Measurements from ENCODE around the gene MT1A. TPM values are rescaled to one million over a fixed set of nuclear protein-coding genes. Genes with fewer than 3 reads are reported as not detected.

Gene MT1A
- total and polyA plus RNA-seq, 12 donors: 0.71 to 102 (median 3.0) TPM; not detected in 2

- Histone ChIP-seq H3K27me3 (peaks cover 11 to 45% (median 34%) of the 10 kb centered on the region in 7 donors), H3K4me3 (no peak overlapping the region), H3K36me3 (no peaks in the 10 kb centered on the region), H3K4me1 (peaks cover 3 to 11% (median 8%) of the 10 kb centered on the region in 9 donors), H3K27ac (no peak overlapping the region), H3K9me3 (peaks cover 0 to 4% (median 0%) of the 10 kb centered on the region in 11 donors)
- no peak for TF ChIP-seq CTCF (IDR thresholded peaks at IDR 0.05)
- intact Hi-C loops (cut with DNase I): loop anchor here in 1 of 10 donors (10.0 kb wide), 1 partner anchor 77 kb away; no protein-coding TSS in a partner anchor
- DNase-seq: no peak
- ATAC-seq: no peak
- WGBS, 2 donors: 50 to 69% methylated on average over 4 of the region's 4 CpGs
Observed at GRCh38 chr16:56591377-56592060, 46.9 kb upstream of the MT1A start.

- no peaks in the 10 kb centered on the region for H3K36me3 ChIP-seq
- no peak overlapping the region for H3K4me3 ChIP-seq
- H3K27me3 ChIP-seq: peaks cover 11 to 27% (median 23%) of the 10 kb centered on the region in 7 donors
- H3K27ac ChIP-seq: no peak overlapping the region
- WGBS, 2 donors: 92 to 94% methylated on average over 6 of the region's 6 CpGs
- H3K4me1 ChIP-seq: peaks cover 3 to 11% (median 8%) of the 10 kb centered on the region in 9 donors
- H3K9me3 ChIP-seq: peaks cover 0 to 7% (median 0%) of the 10 kb centered on the region in 11 donors
- intact Hi-C loops (cut with DNase I): loop anchor here in 1 of 10 donors (10.0 kb wide), 1 partner anchor 79 kb away; no protein-coding TSS in a partner anchor
- DNase-seq: no peak
- no peak for TF ChIP-seq CTCF (IDR thresholded peaks at IDR 0.05)
- no peak for ATAC-seq
Observed at GRCh38 chr16:56593573-56594291, 44.7 kb upstream of the MT1A start.

GRCh38 chr16:56594292-56594619, 44.2 kb upstream of the MT1A start:
- no peak overlapping the region for H3K27ac ChIP-seq
- H3K27me3 ChIP-seq: peaks cover 7 to 25% (median 18%) of the 10 kb centered on the region in 7 donors
- WGBS, 2 donors: 90 to 93% methylated on average over 5 of the region's 5 CpGs
- no peak for ATAC-seq
- TF ChIP-seq CTCF (IDR thresholded peaks at IDR 0.05): no peak
- intact Hi-C loops (cut with DNase I): loop anchor here in 1 of 10 donors (10.0 kb wide), 1 partner anchor 79 kb away; no protein-coding TSS in a partner anchor
- peaks cover 0 to 7% (median 0%) of the 10 kb centered on the region in 11 donors for H3K9me3 ChIP-seq
- no peaks in the 10 kb centered on the region for H3K36me3 ChIP-seq
- DNase-seq: no peak
- no peak overlapping the region for H3K4me3 ChIP-seq
- H3K4me1 ChIP-seq: peaks cover 3 to 7% (median 5%) of the 10 kb centered on the region in 9 donors

- WGBS, 2 donors: 31 to 33% methylated on average over 8 of the region's 8 CpGs
- TF ChIP-seq CTCF (IDR thresholded peaks at IDR 0.05): peak; percentile 26 to 67 (median 58)
- Histone ChIP-seq H3K27ac (no peak overlapping the region), H3K4me3 (no peak overlapping the region), H3K4me1 (peaks cover 0 to 5% (median 0%) of the 10 kb centered on the region in 9 donors), H3K36me3 (no peaks in the 10 kb centered on the region), H3K27me3 (peaks cover 0 to 6% (median 0%) of the 10 kb centered on the region in 7 donors), H3K9me3 (peaks cover 0 to 2% (median 0%) of the 10 kb centered on the region in 11 donors)
- intact Hi-C loops (cut with DNase I): loop anchor here (1.0 to 5.0 kb wide), 7 partner anchors 47 to 102 kb away; partner anchors contain the start of gene MT1X (in 1 of the 10)
- DNase-seq (no peak), ATAC-seq (peak in 2 of 8 donors; percentile 34 to 39)
Observed at GRCh38 chr16:56600398-56600999, 38.0 kb upstream of the MT1A start.
